Testis (tissue), 2 donors: ENCODE measurements around the gene VIPR1.

Experiments
- POLR2A ChIP-seq: fragments of 450-650 bp; IDR thresholded peaks from one replicate; pipeline ENCODE4 v1.6.1; 2017; ENCODE audit warnings: antibody characterized with exemption, mild to moderate bottlenecking, moderate library complexity
- TF ChIP-seq, protein P1 (sequence below), 3 experiments: fragments of 450-650 bp in 2 of 3; fragments of 200-600 bp in 1 of 3; sonication (generic) in 1 of 3; IDR thresholded peaks; one replicate each; pipeline ENCODE4 v1.5.1; 2016 to 2019; ENCODE audit warnings: antibody characterized with exemption in 3 of 3, mild to moderate bottlenecking in 2 of 3, moderate library complexity in 1 of 3

DNA sequence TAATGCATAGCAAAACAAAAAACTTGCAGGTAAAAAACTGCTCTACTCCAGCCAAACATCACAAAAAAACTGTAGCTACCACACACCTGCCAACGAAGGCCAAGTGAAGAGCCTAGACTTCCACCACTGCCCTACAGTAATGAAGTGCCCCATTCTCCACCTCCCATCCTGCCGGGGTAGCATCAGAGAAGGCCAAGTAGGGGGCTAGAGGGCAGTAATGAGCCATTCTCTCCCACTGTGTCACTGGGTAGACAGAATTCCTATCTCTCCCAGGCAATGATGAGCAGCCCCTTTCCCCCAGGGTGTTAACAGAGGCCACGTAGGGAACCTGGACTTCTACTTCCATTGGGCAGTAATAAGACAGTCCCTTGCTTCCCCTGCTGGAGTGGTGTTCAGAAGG, 69.8 kb downstream of the VIPR1 start:
- TF ChIP-seq, protein P1, sequence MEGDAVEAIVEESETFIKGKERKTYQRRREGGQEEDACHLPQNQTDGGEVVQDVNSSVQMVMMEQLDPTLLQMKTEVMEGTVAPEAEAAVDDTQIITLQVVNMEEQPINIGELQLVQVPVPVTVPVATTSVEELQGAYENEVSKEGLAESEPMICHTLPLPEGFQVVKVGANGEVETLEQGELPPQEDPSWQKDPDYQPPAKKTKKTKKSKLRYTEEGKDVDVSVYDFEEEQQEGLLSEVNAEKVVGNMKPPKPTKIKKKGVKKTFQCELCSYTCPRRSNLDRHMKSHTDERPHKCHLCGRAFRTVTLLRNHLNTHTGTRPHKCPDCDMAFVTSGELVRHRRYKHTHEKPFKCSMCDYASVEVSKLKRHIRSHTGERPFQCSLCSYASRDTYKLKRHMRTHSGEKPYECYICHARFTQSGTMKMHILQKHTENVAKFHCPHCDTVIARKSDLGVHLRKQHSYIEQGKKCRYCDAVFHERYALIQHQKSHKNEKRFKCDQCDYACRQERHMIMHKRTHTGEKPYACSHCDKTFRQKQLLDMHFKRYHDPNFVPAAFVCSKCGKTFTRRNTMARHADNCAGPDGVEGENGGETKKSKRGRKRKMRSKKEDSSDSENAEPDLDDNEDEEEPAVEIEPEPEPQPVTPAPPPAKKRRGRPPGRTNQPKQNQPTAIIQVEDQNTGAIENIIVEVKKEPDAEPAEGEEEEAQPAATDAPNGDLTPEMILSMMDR (IDR thresholded peaks at IDR 0.05) = no peak
- TF ChIP-seq POLR2A = no peak
